HCT116 (cell line): ENCODE data around the gene CDH13. TPM values are rescaled to one million over a fixed set of nuclear protein-coding genes. Genes with fewer than 3 reads are reported as not detected.

Experiments
- ATAC-seq: fragments of 200-7000 bp; cut with Tn5 transposase; 2 replicates; pipeline ENCODE4 v1.9.1; 2020; ENCODE audit warnings: mild to moderate bottlenecking, moderate library complexity
- BruUV-seq: library from RNA; stranded (reverse); fragments of 400-500 nt; replicated peaks from 2 replicates; lab custom pipeline; 2021; lab: Mats Ljungman, UMichigan
- CTCF ChIA-PET: fragments of 300-600 bp; sonication (Branson Sonifier 250); formaldehyde crosslinking; loops from one replicate; lab custom pipeline; 2021; ENCODE audit warnings: antibody characterized with exemption; lab: Charles Lee
- POLR2A ChIA-PET: fragments of 300-600, 350-600 bp; sonication (Branson Sonifier 250); formaldehyde crosslinking; loops from one replicate; lab custom pipeline; 2021; ENCODE audit warnings: antibody characterized with exemption; lab: Charles Lee
- RAD21 ChIA-PET, 2 experiments: fragments of 300-600 bp; sonication (Branson Sonifier 250); formaldehyde crosslinking; loops; one replicate each; lab custom pipeline; 2023; ENCODE audit warnings: low total read pairs in 2 of 2; ENCODE audit not compliant: uncharacterized antibody in 2 of 2, unreplicated experiment in 2 of 2, low non-redundant PET in 1 of 2; lab: Charles Lee
- DNase-seq: peaks from one replicate; pipeline ENCODE4 v3.0.0-alpha.2; 2010; ENCODE audit warnings: low read depth, low spot score
- H2AFZ ChIP-seq: fragments of 200-600 bp; shearing (Covaris generic), sonication (generic); 2 replicates; pipeline ENCODE4 v1.6.1; 2017; ENCODE audit warnings: low read depth, mixed run types, mixed read lengths, antibody characterized with exemption, low read length; ENCODE audit not compliant: poor library complexity, severe bottlenecking
- H3K27ac ChIP-seq: 2 replicates; pipeline ENCODE4 v1.5.1; 2012; ENCODE audit warnings: low read depth, low read length
- H3K27me3 ChIP-seq: fragments of 200-600 bp; sonication (generic); 2 replicates; pipeline ENCODE4 v1.6.1; 2016; ENCODE audit warnings: mixed run types, low read length, mixed read lengths; ENCODE audit not compliant: insufficient read depth
- H3K36me3 ChIP-seq, 2 experiments: fragments of 200-500 bp in 1 of 2; fragments of 200-600 bp in 1 of 2; sonication (Bioruptor generic) in 1 of 2; sonication (generic) in 1 of 2; 2 replicates each; pipeline versions ENCODE4 v1.5.1 to v1.6.1; 2014 to 2016; ENCODE audit warnings: low read length in 2 of 2, inconsistent platforms in 1 of 2, mixed read lengths in 1 of 2, mixed run types in 1 of 2; ENCODE audit not compliant: insufficient read depth in 2 of 2, control insufficient read depth in 1 of 2
- H3K4me1 ChIP-seq, 2 experiments: fragments of 200-600 bp in 1 of 2; sonication (generic) in 1 of 2; 2 replicates each; pipeline versions ENCODE4 v1.5.1 to v1.6.1; 2012 to 2017; ENCODE audit warnings: low read length in 2 of 2, inconsistent platforms in 1 of 2, mild to moderate bottlenecking in 1 of 2, mixed read lengths in 1 of 2, mixed run types in 1 of 2, moderate library complexity in 1 of 2; ENCODE audit not compliant: insufficient read depth in 2 of 2, control insufficient read depth in 1 of 2
- H3K4me2 ChIP-seq: fragments of 200-600 bp; sonication (generic); 2 replicates; pipeline ENCODE4 v1.6.1; 2017; ENCODE audit warnings: mixed run types, low read length, mixed read lengths
- H3K4me3 ChIP-seq, 2 experiments: fragments of 200-600 bp in 1 of 2; sonication (generic) in 1 of 2; replicated peaks in 1 of 2; 2 replicates each; pipeline ENCODE4 v1.5.1; 2011 to 2016; ENCODE audit warnings: low read length in 2 of 2, control low read depth in 1 of 2, low read depth in 1 of 2, mild to moderate bottlenecking in 1 of 2, mixed read lengths in 1 of 2, mixed run types in 1 of 2
- H3K79me2 ChIP-seq: fragments of 200-600 bp; sonication (generic); 2 replicates; pipeline ENCODE4 v1.6.1; 2017; ENCODE audit warnings: mild to moderate bottlenecking, mixed run types, low read length, moderate library complexity, mixed read lengths; ENCODE audit not compliant: insufficient read depth
- H3K9ac ChIP-seq: fragments of 200-600 bp; sonication (generic); 2 replicates; pipeline ENCODE4 v1.6.1; 2016; ENCODE audit warnings: low read length, mixed read lengths
- H3K9me2 ChIP-seq: fragments of 200-600 bp; sonication (generic), shearing (Covaris generic); 2 replicates; pipeline ENCODE4 v1.6.1; 2017; ENCODE audit warnings: mixed run types, mild to moderate bottlenecking, moderate library complexity; ENCODE audit not compliant: insufficient read depth
- H3K9me3 ChIP-seq, 2 experiments: fragments of 200-500 bp in 1 of 2; fragments of 200-600 bp in 1 of 2; sonication (Bioruptor generic) in 1 of 2; sonication (generic) in 1 of 2; 2 replicates each; pipeline ENCODE4 v1.6.1; 2014 to 2017; ENCODE audit warnings: low read length in 2 of 2, mixed read lengths in 2 of 2, inconsistent platforms in 1 of 2, low read depth in 1 of 2, mild to moderate bottlenecking in 1 of 2, mixed run types in 1 of 2, moderate library complexity in 1 of 2; ENCODE audit not compliant: control insufficient read depth in 1 of 2, insufficient read depth in 1 of 2
- H4K20me1 ChIP-seq: fragments of 200-600 bp; sonication (generic), shearing (Covaris generic); 2 replicates; pipeline ENCODE4 v1.6.1; 2017; ENCODE audit warnings: mixed run types, mild to moderate bottlenecking, moderate library complexity; ENCODE audit not compliant: insufficient read depth
- EGR1 ChIP-seq: IDR thresholded peaks from 2 replicates; pipeline ENCODE4 v1.6.1; 2012; ENCODE audit warnings: low read depth
- FOSL1 ChIP-seq: IDR thresholded peaks from 2 replicates; pipeline ENCODE4 v1.6.1; 2012; ENCODE audit warnings: low read depth
- JUND ChIP-seq: IDR thresholded peaks from 2 replicates; pipeline ENCODE4 v1.6.1; 2012
- POLR2A ChIP-seq: IDR thresholded peaks from 2 replicates; pipeline ENCODE4 v1.7.0; 2011; ENCODE audit warnings: borderline replicate concordance; ENCODE audit not compliant: insufficient read depth, insufficient read length; ENCODE audit errors: extremely low read depth
- POLR2AphosphoS5 ChIP-seq: IDR thresholded peaks from 2 replicates; pipeline ENCODE4 v1.6.1; 2011; ENCODE audit warnings: mild to moderate bottlenecking, low read depth, low read length, moderate library complexity
- RAD21 ChIP-seq: IDR thresholded peaks from 2 replicates; pipeline ENCODE4 v1.6.1; 2012; ENCODE audit warnings: low read depth, mild to moderate bottlenecking
- SIN3A ChIP-seq: IDR thresholded peaks from 2 replicates; pipeline ENCODE4 v1.6.1; 2012; ENCODE audit warnings: low read depth
- intact Hi-C: fragments of 100-400 bp; cut with micrococcal nuclease; formaldehyde crosslinking; loops from 2 replicates; pipeline ENCODE4 v1.10.0; 2022
- total RNA-seq: library from RNA; stranded (reverse); gene quantifications from one replicate; pipeline ENCODE4 v1.2.1, GENCODE V29; 2021; ENCODE audit not compliant: unreplicated experiment
- TF ChIP-seq, protein P1 (sequence below): IDR thresholded peaks from 2 replicates; pipeline ENCODE4 v1.6.1; 2012; ENCODE audit warnings: low read depth
- TF ChIP-seq, protein P2 (sequence below): IDR thresholded peaks from 2 replicates; pipeline ENCODE4 v1.6.1; 2012
- TF ChIP-seq, protein P3 (sequence below), 3 experiments: fragments of 200-600 bp in 1 of 3; sonication (generic) in 1 of 3; IDR thresholded peaks in 2 of 3; conservative IDR thresholded peaks in 1 of 3; 2 replicates each; pipeline ENCODE4 v1.5.1; 2012 to 2017; ENCODE audit warnings: low read depth in 2 of 3, low read length in 2 of 3, antibody characterized with exemption in 1 of 3, borderline replicate concordance in 1 of 3, control low read depth in 1 of 3, mild to moderate bottlenecking in 1 of 3, mixed read lengths in 1 of 3, mixed run types in 1 of 3, moderate library complexity in 1 of 3; ENCODE audit not compliant: insufficient read depth in 1 of 3

CDH13 gene
- total RNA-seq, 1 experiment from 2014 or later: not detected

DNA sequence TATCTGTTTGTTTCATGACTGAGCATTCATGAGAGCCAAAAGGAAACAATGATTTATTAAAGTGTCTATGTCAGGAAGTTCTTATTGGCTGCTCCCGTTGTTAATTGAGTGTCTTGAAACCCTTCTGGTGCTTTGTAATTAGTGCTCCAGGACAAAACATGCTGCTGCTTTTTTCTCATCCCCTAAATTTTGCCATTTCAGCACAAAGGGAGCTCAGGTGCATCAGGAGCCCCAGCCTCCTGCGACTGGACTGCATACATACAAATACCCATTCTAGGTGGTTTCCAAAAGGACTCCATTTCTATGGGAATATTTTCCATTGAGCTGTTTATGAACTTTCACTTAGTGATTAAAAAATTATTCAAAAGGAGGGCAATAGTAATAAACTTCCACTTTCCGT is 354.0 kb downstream of the CDH13 start:
- ChIA-PET CTCF (no interaction called here), POLR2A (no interaction called here), RAD21 (no interaction called here)
- Histone ChIP-seq H3K36me3 (no peaks in the 10 kb centered on the region), H3K27ac (no peak overlapping the region), H3K9me2 (no peaks in the 10 kb centered on the region), H4K20me1 (no peaks in the 10 kb centered on the region), H3K4me2 (no peak overlapping the region), H3K9me3 (peaks cover 15 to 21% of the 10 kb centered on the region in 2 experiments; a peak in 2 of 4 replicates), H3K79me2 (no peaks in the 10 kb centered on the region), H3K9ac (no peak overlapping the region), H3K27me3 (no peaks in the 10 kb centered on the region), H3K4me1 (no peaks in the 10 kb centered on the region), H2AFZ (no peak overlapping the region), H3K4me3 (no peak overlapping the region)
- no peak for TF ChIP-seq FOSL1
- no peak for TF ChIP-seq POLR2AphosphoS5
- TF ChIP-seq, protein P1, sequence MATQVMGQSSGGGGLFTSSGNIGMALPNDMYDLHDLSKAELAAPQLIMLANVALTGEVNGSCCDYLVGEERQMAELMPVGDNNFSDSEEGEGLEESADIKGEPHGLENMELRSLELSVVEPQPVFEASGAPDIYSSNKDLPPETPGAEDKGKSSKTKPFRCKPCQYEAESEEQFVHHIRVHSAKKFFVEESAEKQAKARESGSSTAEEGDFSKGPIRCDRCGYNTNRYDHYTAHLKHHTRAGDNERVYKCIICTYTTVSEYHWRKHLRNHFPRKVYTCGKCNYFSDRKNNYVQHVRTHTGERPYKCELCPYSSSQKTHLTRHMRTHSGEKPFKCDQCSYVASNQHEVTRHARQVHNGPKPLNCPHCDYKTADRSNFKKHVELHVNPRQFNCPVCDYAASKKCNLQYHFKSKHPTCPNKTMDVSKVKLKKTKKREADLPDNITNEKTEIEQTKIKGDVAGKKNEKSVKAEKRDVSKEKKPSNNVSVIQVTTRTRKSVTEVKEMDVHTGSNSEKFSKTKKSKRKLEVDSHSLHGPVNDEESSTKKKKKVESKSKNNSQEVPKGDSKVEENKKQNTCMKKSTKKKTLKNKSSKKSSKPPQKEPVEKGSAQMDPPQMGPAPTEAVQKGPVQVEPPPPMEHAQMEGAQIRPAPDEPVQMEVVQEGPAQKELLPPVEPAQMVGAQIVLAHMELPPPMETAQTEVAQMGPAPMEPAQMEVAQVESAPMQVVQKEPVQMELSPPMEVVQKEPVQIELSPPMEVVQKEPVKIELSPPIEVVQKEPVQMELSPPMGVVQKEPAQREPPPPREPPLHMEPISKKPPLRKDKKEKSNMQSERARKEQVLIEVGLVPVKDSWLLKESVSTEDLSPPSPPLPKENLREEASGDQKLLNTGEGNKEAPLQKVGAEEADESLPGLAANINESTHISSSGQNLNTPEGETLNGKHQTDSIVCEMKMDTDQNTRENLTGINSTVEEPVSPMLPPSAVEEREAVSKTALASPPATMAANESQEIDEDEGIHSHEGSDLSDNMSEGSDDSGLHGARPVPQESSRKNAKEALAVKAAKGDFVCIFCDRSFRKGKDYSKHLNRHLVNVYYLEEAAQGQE: no peak
- TF ChIP-seq, protein P2, sequence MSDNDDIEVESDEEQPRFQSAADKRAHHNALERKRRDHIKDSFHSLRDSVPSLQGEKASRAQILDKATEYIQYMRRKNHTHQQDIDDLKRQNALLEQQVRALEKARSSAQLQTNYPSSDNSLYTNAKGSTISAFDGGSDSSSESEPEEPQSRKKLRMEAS: no peak
- no peak for TF ChIP-seq JUND
- no peak for TF ChIP-seq RAD21
- TF ChIP-seq EGR1: no peak
- no peak for TF ChIP-seq POLR2A
- TF ChIP-seq SIN3A: no peak
- TF ChIP-seq, protein P3, sequence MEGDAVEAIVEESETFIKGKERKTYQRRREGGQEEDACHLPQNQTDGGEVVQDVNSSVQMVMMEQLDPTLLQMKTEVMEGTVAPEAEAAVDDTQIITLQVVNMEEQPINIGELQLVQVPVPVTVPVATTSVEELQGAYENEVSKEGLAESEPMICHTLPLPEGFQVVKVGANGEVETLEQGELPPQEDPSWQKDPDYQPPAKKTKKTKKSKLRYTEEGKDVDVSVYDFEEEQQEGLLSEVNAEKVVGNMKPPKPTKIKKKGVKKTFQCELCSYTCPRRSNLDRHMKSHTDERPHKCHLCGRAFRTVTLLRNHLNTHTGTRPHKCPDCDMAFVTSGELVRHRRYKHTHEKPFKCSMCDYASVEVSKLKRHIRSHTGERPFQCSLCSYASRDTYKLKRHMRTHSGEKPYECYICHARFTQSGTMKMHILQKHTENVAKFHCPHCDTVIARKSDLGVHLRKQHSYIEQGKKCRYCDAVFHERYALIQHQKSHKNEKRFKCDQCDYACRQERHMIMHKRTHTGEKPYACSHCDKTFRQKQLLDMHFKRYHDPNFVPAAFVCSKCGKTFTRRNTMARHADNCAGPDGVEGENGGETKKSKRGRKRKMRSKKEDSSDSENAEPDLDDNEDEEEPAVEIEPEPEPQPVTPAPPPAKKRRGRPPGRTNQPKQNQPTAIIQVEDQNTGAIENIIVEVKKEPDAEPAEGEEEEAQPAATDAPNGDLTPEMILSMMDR (IDR thresholded peaks at IDR 0.05 in 2 of 3, conservative IDR thresholded peaks at IDR 0.05 in 1 of 3; ENCODE audit: borderline replicate concordance in 1 of 3, insufficient read depth in 1 of 3, low read depth in 2 of 3, low read length in 2 of 3): no peak
- ATAC-seq (no peak), DNase-seq (no peak)
- BruUV-seq: no TSS peak
- intact Hi-C loops: no loop called here
